ENCODE results near the gene BCL2.
"Not testable (repeated sequence)": the region's sequence is repeated elsewhere in the genome, so short reads cannot be mapped to it uniquely, and the experiment has no call there.

Gene BCL2

GRCh38 chr18:63192885-63193349 is 126.7 kb downstream of the BCL2 start:
- Histone ChIP-seq H3K27ac (ENCODE audit: low read depth, low read length) (no peak overlapping the region), H3K4me1 (ENCODE audit: control insufficient read depth in 1 of 2, insufficient read depth in 2 of 2, low read length in 2 of 2) (peaks cover 28 to 35% of the 10 kb centered on the region in 2 donors), H3K4me3 (ENCODE audit: low read depth in 1 of 2, low read length in 2 of 2) (no peak overlapping the region), H3K36me3 (ENCODE audit: control insufficient read depth in 1 of 2, insufficient read depth in 2 of 2, low read length in 2 of 2) (no peaks in the 10 kb centered on the region), H3K9ac (ENCODE audit: low read depth in 1 of 2, low read length in 2 of 2) (no peak overlapping the region), H3K9me3 (ENCODE audit: control insufficient read depth in 1 of 2, low read length in 2 of 2) (no peaks in the 10 kb centered on the region), H3K27me3 (ENCODE audit: control insufficient read depth in 1 of 2, insufficient read depth in 2 of 2, low read length in 2 of 2) (no peaks in the 10 kb centered on the region)

GRCh38 chr18:63192126-63192884 is 127.3 kb downstream of the BCL2 start:
- peaks cover 30 to 35% of the 10 kb centered on the region in 2 donors for H3K4me1 ChIP-seq (ENCODE audit: control insufficient read depth in 1 of 2, insufficient read depth in 2 of 2, low read length in 2 of 2)
- H3K4me3 ChIP-seq (ENCODE audit: low read depth in 1 of 2, low read length in 2 of 2) = no peak overlapping the region

GRCh38 chr18:63191413-63191812 is 128.2 kb downstream of the BCL2 start:
- Histone ChIP-seq H3K9me3 (ENCODE audit: control insufficient read depth in 1 of 2, low read length in 2 of 2) (no peaks in the 10 kb centered on the region), H3K4me1 (ENCODE audit: control insufficient read depth in 1 of 2, insufficient read depth in 2 of 2, low read length in 2 of 2) (peaks cover 28 to 38% of the 10 kb centered on the region in 2 donors), H3K9ac (ENCODE audit: low read depth in 1 of 2, low read length in 2 of 2) (no peak overlapping the region), H3K27me3 (ENCODE audit: control insufficient read depth in 1 of 2, insufficient read depth in 2 of 2, low read length in 2 of 2) (no peaks in the 10 kb centered on the region), H3K36me3 (ENCODE audit: control insufficient read depth in 1 of 2, insufficient read depth in 2 of 2, low read length in 2 of 2) (no peaks in the 10 kb centered on the region), H3K4me3 (ENCODE audit: low read depth in 1 of 2, low read length in 2 of 2) (no peak overlapping the region), H3K27ac (ENCODE audit: low read depth, low read length) (no peak overlapping the region)

More at GRCh38 chr18:63192126-63192884, 127.3 kb downstream of the BCL2 start:
- H3K9ac ChIP-seq (ENCODE audit: low read depth in 1 of 2, low read length in 2 of 2) = no peak overlapping the region
- no peaks in the 10 kb centered on the region for H3K27me3 ChIP-seq (ENCODE audit: control insufficient read depth in 1 of 2, insufficient read depth in 2 of 2, low read length in 2 of 2)
- H3K27ac ChIP-seq (ENCODE audit: low read depth, low read length) = no peak overlapping the region
- no peaks in the 10 kb centered on the region for H3K36me3 ChIP-seq (ENCODE audit: control insufficient read depth in 1 of 2, insufficient read depth in 2 of 2, low read length in 2 of 2)
- no peaks in the 10 kb centered on the region for H3K9me3 ChIP-seq (ENCODE audit: control insufficient read depth in 1 of 2, low read length in 2 of 2)

GRCh38 chr18:63190838-63191237 is 128.7 kb downstream of the BCL2 start:
- H3K36me3 ChIP-seq (ENCODE audit: control insufficient read depth in 1 of 2, insufficient read depth in 2 of 2, low read length in 2 of 2); H3K9ac ChIP-seq (ENCODE audit: low read depth in 1 of 2, low read length in 2 of 2); H3K27ac ChIP-seq (ENCODE audit: low read depth, low read length); H3K4me3 ChIP-seq (ENCODE audit: low read depth in 1 of 2, low read length in 2 of 2); H3K9me3 ChIP-seq (ENCODE audit: control insufficient read depth in 1 of 2, low read length in 2 of 2); H3K27me3 ChIP-seq (ENCODE audit: control insufficient read depth in 1 of 2, insufficient read depth in 2 of 2, low read length in 2 of 2): not testable (repeated sequence)
- H3K4me1 ChIP-seq (ENCODE audit: control insufficient read depth in 1 of 2, insufficient read depth in 2 of 2, low read length in 2 of 2) = peaks cover 28 to 38% of the 10 kb centered on the region in 2 donors

GRCh38 chr18:63189817-63190216 is 129.8 kb downstream of the BCL2 start:
- Histone ChIP-seq H3K9ac (ENCODE audit: low read depth in 1 of 2, low read length in 2 of 2) (no peak overlapping the region), H3K27ac (ENCODE audit: low read depth, low read length) (no peak overlapping the region), H3K36me3 (ENCODE audit: control insufficient read depth in 1 of 2, insufficient read depth in 2 of 2, low read length in 2 of 2) (no peaks in the 10 kb centered on the region), H3K9me3 (ENCODE audit: control insufficient read depth in 1 of 2, low read length in 2 of 2) (no peaks in the 10 kb centered on the region), H3K4me1 (ENCODE audit: control insufficient read depth in 1 of 2, insufficient read depth in 2 of 2, low read length in 2 of 2) (peaks cover 23 to 33% of the 10 kb centered on the region in 2 donors), H3K4me3 (ENCODE audit: low read depth in 1 of 2, low read length in 2 of 2) (no peak overlapping the region), H3K27me3 (ENCODE audit: control insufficient read depth in 1 of 2, insufficient read depth in 2 of 2, low read length in 2 of 2) (no peaks in the 10 kb centered on the region)

GRCh38 chr18:63189041-63189440 is 130.5 kb downstream of the BCL2 start:
- H3K27me3 ChIP-seq (ENCODE audit: control insufficient read depth in 1 of 2, insufficient read depth in 2 of 2, low read length in 2 of 2) = no peaks in the 10 kb centered on the region
- H3K4me1 ChIP-seq (ENCODE audit: control insufficient read depth in 1 of 2, insufficient read depth in 2 of 2, low read length in 2 of 2) = peaks cover 23 to 34% of the 10 kb centered on the region in 2 donors
- no peak overlapping the region for H3K27ac ChIP-seq (ENCODE audit: low read depth, low read length)
- no peaks in the 10 kb centered on the region for H3K9me3 ChIP-seq (ENCODE audit: control insufficient read depth in 1 of 2, low read length in 2 of 2)
- H3K9ac ChIP-seq (ENCODE audit: low read depth in 1 of 2, low read length in 2 of 2) = no peak overlapping the region
- no peak overlapping the region for H3K4me3 ChIP-seq (ENCODE audit: low read depth in 1 of 2, low read length in 2 of 2)
- no peaks in the 10 kb centered on the region for H3K36me3 ChIP-seq (ENCODE audit: control insufficient read depth in 1 of 2, insufficient read depth in 2 of 2, low read length in 2 of 2)

GRCh38 chr18:63187791-63188460 is 131.6 kb downstream of the BCL2 start:
- Histone ChIP-seq H3K9me3 (ENCODE audit: control insufficient read depth in 1 of 2, low read length in 2 of 2) (no peaks in the 10 kb centered on the region), H3K4me1 (ENCODE audit: control insufficient read depth in 1 of 2, insufficient read depth in 2 of 2, low read length in 2 of 2) (peaks cover 34 to 42% of the 10 kb centered on the region in 2 donors), H3K27me3 (ENCODE audit: control insufficient read depth in 1 of 2, insufficient read depth in 2 of 2, low read length in 2 of 2) (no peaks in the 10 kb centered on the region), H3K36me3 (ENCODE audit: control insufficient read depth in 1 of 2, insufficient read depth in 2 of 2, low read length in 2 of 2) (no peaks in the 10 kb centered on the region), H3K9ac (ENCODE audit: low read depth in 1 of 2, low read length in 2 of 2) (no peak overlapping the region), H3K4me3 (ENCODE audit: low read depth in 1 of 2, low read length in 2 of 2) (no peak overlapping the region), H3K27ac (ENCODE audit: low read depth, low read length) (no peak overlapping the region)

GRCh38 chr18:63187223-63187574 is 132.4 kb downstream of the BCL2 start:
- Histone ChIP-seq H3K4me1 (ENCODE audit: control insufficient read depth in 1 of 2, insufficient read depth in 2 of 2, low read length in 2 of 2) (peaks cover 37 to 48% of the 10 kb centered on the region in 2 donors), H3K4me3 (ENCODE audit: low read depth in 1 of 2, low read length in 2 of 2) (no peak overlapping the region), H3K27ac (ENCODE audit: low read depth, low read length) (no peak overlapping the region), H3K36me3 (ENCODE audit: control insufficient read depth in 1 of 2, insufficient read depth in 2 of 2, low read length in 2 of 2) (no peaks in the 10 kb centered on the region), H3K9ac (ENCODE audit: low read depth in 1 of 2, low read length in 2 of 2) (no peak overlapping the region), H3K27me3 (ENCODE audit: control insufficient read depth in 1 of 2, insufficient read depth in 2 of 2, low read length in 2 of 2) (no peaks in the 10 kb centered on the region), H3K9me3 (ENCODE audit: control insufficient read depth in 1 of 2, low read length in 2 of 2) (no peaks in the 10 kb centered on the region)

GRCh38 chr18:63186520-63187222 is 132.9 kb downstream of the BCL2 start:
- no peaks in the 10 kb centered on the region for H3K27me3 ChIP-seq (ENCODE audit: control insufficient read depth in 1 of 2, insufficient read depth in 2 of 2, low read length in 2 of 2)
- H3K9me3 ChIP-seq (ENCODE audit: control insufficient read depth in 1 of 2, low read length in 2 of 2) = no peaks in the 10 kb centered on the region
- no peak overlapping the region for H3K27ac ChIP-seq (ENCODE audit: low read depth, low read length)
- H3K4me1 ChIP-seq (ENCODE audit: control insufficient read depth in 1 of 2, insufficient read depth in 2 of 2, low read length in 2 of 2) = peaks cover 42 to 53% of the 10 kb centered on the region in 2 donors
- H3K9ac ChIP-seq (ENCODE audit: low read depth in 1 of 2, low read length in 2 of 2) = no peak overlapping the region
- no peaks in the 10 kb centered on the region for H3K36me3 ChIP-seq (ENCODE audit: control insufficient read depth in 1 of 2, insufficient read depth in 2 of 2, low read length in 2 of 2)
- no peak overlapping the region for H3K4me3 ChIP-seq (ENCODE audit: low read depth in 1 of 2, low read length in 2 of 2)

GRCh38 chr18:63185984-63186383 is 133.6 kb downstream of the BCL2 start:
- no peak overlapping the region for H3K9ac ChIP-seq (ENCODE audit: low read depth in 1 of 2, low read length in 2 of 2)
- H3K27ac ChIP-seq (ENCODE audit: low read depth, low read length) = no peak overlapping the region
- H3K9me3 ChIP-seq (ENCODE audit: control insufficient read depth in 1 of 2, low read length in 2 of 2) = no peaks in the 10 kb centered on the region
- H3K4me3 ChIP-seq (ENCODE audit: low read depth in 1 of 2, low read length in 2 of 2) = no peak overlapping the region
- no peaks in the 10 kb centered on the region for H3K36me3 ChIP-seq (ENCODE audit: control insufficient read depth in 1 of 2, insufficient read depth in 2 of 2, low read length in 2 of 2)
- H3K4me1 ChIP-seq (ENCODE audit: control insufficient read depth in 1 of 2, insufficient read depth in 2 of 2, low read length in 2 of 2) = peaks cover 49 to 60% of the 10 kb centered on the region in 2 donors
- H3K27me3 ChIP-seq (ENCODE audit: control insufficient read depth in 1 of 2, insufficient read depth in 2 of 2, low read length in 2 of 2) = no peaks in the 10 kb centered on the region

Measured in duodenal mucosa (tissue), 2 donors.